D341Med (cell line): ENCODE results near the gene FKBP9.
A peak's percentile ranks its signal among the peaks of the same experiment; 100 is the strongest.
"Not testable (repeated sequence)": the region's sequence is repeated elsewhere in the genome, so short reads cannot be mapped to it uniquely, and the experiment has no call there.

Experiments
- DNase-seq: peaks from one replicate; pipeline ENCODE4 v3.0.0; 2012; ENCODE audit warnings: low spot score

FKBP9 gene, protein sequence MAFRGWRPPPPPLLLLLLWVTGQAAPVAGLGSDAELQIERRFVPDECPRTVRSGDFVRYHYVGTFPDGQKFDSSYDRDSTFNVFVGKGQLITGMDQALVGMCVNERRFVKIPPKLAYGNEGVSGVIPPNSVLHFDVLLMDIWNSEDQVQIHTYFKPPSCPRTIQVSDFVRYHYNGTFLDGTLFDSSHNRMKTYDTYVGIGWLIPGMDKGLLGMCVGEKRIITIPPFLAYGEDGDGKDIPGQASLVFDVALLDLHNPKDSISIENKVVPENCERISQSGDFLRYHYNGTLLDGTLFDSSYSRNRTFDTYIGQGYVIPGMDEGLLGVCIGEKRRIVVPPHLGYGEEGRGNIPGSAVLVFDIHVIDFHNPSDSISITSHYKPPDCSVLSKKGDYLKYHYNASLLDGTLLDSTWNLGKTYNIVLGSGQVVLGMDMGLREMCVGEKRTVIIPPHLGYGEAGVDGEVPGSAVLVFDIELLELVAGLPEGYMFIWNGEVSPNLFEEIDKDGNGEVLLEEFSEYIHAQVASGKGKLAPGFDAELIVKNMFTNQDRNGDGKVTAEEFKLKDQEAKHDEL

DNA sequence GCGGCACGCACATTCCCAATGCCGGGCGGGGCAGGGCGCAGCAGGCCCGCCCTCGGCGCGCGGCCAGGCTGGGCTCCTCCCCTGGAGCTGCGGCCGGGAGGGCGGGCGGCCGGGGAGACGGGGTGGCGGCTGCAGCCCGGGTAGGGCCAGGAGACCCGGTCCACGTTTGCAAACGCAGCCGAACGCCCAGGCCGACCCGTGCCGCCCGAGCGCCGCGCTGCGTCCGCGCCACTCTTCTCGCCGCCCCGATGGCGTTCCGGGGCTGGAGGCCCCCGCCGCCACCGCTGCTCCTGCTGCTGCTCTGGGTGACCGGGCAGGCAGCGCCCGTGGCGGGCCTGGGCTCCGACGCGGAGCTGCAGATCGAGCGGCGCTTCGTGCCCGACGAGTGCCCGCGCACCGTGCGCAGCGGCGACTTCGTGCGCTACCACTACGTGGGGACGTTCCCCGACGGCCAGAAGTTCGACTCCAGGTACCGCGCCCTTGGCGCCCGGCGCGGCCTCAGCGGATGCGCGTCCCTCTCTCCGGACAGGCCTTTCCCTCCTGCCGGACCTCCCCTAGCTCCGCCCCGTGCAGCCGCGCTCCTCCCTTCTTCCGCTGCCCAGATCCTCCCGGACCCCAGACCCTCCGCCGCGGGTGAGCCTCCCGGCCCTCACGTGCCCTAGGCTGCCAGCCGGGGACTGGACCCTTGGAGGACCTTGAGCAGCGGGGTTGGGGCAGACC, at the start of gene FKBP9:
Gene FKBP9, plus strand, starts transcription at position 115 of the 720 bp plus-strand sequence. Its CDS starts 134 bp downstream, at position 249.
- DNase-seq, result peak; percentile 96

DNA sequence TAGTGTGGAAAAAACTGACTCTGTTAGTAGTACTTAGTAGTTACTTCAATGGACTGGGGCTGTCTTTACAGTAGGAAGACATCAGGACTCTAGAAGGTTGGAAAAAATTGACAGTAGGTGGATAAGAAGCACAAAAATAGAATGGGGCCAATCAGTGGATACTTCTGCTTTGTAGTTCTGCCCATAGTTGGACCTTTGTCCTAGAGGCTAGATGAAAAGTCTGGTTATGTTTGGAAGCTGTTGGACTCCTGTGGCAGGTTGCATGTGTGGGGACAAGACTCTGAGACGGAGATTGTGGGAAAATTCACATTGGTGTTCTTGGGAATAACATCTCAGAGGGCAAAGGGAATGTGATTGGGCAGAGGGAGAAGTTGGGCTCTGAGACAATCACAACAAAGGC, 47.0 kb upstream of the FKBP9 start:
- DNase-seq, result no peak

DNA sequence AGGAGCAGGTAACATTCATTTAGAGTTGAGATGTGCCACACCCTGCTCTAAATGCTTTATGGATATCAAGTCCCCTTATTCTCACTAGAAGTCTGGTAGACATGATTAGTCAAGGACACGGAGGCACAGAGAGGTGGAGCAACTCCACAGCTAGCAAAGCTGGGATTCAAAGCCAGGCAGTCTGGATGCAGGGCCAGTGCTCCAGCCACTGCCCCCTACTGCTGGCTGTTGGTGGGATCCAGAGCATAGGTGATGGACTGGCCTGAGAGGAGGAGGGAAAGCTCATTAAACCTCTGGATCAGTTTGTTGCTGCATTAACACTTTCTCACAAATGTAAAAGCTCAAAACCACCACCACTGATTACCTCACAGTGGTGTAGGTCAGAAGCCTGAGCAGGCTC, 43.1 kb upstream of the FKBP9 start:
- DNase-seq, result no peak

DNA sequence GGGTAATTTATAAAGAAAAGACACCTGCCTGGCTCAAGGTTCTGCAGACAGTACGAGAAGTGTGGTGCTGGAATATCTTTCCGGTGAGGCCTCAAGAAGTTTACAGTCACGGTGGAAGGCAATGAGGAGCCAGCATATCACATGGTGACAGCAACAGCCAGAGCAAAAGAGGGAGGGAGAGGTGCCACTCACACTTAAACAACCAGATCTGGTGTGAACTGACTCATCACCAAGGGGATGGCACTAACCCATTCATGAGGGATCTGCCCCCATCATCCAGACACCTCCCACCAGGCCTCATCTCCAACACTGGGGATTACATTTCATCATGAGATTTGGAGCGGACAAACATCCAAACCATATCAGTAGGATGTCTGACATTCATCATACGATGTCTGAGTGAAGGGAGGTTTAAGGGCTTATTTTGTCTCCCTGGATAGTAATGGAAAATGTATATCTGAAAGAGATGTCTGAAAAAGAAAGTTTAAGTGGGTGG, 42.2 kb upstream of the FKBP9 start:
- no peak for DNase-seq

DNA sequence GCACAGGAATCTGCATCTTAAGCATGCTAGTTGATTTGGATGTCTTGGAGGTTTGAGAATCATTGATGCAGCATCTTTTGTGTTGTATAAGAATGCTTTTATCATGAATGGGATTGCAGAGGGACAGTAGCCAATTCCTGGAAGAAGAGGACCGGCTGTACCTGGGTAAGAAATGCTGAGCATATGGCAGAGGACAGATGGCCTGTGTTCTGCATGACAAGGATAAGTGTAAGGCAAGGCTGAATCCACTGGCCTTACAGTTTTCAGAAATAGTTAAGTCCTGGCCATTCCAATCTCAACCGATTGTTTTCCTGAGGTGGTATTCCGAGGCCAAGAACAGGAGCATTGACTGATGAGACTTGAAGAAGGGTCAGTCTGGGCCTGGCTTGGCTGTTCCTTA, 41.2 kb upstream of the FKBP9 start:
- no peak for DNase-seq

DNA sequence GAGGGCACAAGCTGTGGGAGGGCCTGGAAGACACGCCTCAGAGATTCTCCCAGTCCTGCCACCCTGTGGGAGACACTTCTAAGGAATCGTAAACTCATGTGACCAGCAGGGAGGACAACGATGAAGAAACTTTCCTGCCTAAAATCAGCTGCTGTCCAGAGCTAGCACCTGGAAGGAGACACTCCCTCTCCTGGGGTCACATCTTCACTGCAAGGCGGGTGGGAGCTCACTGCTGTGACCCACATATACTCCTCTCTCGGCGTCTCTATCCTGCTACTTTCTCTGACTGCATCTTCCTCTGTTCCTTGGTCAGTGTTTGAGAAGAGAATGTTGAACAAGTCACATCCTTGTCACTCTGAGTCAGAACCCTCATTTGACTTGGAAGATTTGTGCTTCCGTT, 40.2 kb upstream of the FKBP9 start:
- not testable (repeated sequence) for DNase-seq

DNA sequence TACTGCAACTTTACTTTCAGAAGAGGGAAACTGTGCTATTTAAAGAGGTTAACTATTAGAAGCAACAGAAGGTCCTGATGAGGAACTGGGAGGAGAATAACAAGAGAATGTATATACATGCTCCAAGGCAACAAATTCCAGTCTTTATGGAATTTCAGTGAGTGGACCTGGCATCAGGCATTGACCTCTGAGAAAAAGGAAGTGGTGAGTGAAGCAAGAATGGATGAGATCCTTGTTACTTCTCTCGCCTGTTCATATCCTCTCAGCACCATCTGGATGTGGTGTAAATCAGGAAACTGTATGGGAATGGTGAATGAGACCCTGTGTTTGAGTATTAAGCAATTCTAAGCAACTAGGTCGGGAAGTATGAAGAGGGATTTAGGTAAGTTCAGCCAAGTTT, 35.3 kb upstream of the FKBP9 start:
- DNase-seq, result no peak

DNA sequence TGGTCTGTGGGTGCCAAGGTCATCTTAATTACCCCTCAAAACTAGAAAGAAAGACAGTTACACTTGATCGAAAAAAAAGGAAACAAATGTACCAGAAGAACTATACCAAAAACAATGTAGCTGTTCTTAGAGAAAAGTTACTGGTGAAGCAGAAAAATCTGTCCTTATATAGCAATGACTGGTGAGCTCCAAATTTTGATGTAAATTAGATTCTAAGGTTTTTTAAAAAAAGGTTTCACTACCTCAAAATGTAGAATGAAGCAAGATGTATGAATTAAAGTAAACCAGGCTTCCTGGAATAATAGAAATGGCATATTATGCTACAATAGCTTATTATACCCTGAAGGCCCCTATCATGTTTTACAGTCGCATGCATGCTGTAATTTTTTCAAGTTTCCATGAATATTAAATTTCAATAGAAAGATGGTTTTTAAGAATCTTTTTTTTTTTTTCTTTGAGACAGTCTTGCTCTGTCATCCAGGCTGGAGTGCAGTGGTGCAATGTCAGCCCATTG, 28.4 kb upstream of the FKBP9 start:
- no peak for DNase-seq

DNA sequence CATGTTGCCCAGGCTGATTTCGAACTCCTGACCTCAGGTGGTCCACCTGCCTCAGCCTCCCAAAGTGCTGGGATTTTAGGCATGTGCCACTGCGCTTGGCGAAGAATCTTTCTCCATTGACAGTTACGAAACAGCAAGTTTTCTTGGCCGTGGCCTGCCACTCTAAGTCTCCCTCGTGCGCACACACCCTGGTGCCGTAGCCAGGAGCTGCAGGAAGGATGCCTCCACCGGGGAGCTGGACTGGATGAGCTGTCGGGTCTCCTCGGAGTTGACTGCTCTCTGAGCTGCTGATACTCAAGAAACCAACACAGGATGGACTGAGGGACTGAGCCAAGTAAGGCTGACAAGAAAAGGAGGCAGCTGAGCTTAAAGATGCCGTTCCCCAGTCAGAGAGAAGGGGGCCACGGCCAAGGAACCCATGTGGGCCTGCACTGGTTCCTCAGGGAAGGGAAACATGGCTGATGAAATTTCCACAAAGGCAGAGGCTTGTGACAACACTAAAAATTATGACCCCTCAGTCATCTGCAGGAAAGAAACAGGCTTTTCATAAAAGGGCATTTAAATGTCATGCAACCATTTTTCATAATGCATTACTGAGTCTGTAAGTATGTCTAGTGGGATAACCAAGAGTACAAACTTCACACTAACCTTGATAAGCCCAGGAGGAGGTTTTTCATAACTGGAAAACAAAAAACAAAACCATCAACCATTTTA, 27.7 kb upstream of the FKBP9 start:
- DNase-seq, result no peak

DNA sequence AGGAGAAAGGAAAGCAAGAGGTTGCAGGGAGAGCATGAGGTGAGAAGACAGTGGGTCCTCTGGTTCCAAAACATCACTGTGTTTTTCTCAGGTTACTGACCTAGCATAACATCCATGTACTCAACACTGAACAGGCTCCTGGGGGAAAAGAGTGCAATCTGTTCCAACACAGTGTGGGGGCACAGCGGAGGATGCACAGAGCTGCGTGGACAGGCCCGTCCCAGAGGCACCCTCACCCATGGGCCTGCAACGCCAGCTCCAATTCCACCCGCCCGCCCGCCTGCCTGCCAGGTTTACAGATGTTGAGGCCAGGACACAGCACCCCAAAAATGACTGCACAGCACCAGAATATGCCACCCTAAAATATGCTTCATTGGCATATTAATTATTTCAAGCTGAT, 26.9 kb upstream of the FKBP9 start:
- DNase-seq, result no peak

DNA sequence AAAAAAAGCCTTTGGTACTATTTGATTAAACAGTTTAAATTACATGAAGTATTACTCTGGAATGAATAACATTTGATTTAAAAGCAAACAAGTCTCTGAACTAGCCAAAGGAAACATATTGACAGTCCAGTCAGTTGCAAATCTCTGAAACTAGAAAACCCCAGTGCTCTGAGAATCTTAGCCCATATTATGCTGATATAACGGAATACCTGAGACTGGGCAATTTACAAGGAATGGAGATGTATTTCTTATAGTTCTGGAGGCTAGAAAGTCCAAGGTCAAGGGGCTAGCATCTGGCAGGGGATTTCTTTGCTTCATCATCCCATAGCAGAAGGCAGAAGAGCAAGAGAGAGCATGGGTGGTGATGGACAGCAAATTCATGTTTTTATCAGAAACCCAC, 21.7 kb upstream of the FKBP9 start:
- DNase-seq, result no peak

DNA sequence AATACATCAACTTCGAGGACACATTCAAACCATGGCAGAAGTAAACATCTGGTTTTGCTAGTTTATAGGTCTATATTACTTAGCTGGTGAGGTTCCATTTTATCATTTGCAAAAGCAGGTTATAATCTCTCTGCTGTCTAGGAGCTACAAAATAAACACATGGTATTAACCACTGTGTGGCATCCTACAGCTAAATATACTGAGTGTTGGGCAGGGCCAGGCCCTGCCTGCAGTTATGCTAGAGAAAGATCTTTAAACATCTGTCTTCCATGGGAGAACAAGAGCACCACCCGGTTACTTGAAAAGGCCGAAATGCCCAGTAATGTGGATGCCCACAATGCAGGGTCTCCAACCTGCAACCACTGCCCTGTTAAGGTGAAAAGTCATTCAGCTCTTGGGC, 20.6 kb upstream of the FKBP9 start:
- DNase-seq, result no peak

DNA sequence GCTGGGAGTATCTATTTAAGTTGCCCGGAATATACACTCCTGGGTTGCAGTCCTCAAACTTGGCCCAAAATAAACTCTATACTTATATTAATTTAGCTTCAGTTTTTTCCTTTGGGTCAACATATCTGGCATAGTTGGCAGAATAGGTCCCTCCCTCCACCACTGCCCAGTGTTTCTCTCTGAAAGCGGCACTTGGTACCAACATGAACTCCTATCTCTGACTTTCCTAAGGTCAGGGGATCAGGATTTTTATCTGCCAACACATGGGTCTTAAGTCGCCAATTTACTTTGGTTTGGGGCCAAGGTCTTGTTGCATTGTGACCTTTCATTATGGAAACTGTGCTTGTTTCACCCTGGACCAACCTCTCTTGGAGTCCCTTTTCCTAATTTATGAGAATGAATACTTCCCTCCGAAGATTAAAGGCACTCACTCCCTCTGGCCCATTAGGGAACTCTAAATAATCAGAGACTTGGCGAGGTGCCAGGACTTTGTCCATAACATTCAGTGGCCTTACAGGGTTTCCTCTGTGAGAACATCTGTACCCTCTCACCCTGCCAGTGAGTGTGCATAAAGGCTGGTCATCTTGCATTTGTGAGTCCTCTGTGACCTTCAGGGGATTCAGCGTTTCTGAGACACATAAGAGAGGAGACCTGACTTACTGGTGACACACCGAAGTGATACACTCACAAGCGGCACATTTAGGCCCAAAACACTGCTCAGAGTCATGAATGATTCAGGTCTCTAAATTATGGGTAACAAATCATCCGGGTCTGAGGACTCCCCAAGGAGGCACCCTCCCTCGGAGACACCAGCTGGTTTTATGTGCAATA, 19.7 kb upstream of the FKBP9 start:
- no peak for DNase-seq

DNA sequence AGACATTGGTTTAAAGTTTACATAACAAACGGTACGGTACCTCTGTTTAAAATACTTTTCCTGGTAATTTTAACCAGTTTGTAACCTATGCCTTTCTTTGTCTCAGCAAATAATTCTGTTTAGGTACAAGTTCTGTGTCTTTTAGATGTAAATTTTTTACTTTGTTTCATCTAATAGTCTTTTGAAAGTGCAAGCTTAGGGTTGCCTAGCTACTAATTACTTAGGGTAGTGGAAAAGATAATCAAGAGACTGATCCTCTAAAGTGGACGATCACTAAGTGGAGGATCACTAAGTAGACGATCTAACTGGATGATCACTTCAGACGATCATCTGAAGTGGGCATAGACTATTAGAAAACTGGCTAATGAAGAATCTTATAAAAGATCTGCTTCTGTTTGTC, 16.1 kb upstream of the FKBP9 start:
- DNase-seq, result peak; percentile 45

DNA sequence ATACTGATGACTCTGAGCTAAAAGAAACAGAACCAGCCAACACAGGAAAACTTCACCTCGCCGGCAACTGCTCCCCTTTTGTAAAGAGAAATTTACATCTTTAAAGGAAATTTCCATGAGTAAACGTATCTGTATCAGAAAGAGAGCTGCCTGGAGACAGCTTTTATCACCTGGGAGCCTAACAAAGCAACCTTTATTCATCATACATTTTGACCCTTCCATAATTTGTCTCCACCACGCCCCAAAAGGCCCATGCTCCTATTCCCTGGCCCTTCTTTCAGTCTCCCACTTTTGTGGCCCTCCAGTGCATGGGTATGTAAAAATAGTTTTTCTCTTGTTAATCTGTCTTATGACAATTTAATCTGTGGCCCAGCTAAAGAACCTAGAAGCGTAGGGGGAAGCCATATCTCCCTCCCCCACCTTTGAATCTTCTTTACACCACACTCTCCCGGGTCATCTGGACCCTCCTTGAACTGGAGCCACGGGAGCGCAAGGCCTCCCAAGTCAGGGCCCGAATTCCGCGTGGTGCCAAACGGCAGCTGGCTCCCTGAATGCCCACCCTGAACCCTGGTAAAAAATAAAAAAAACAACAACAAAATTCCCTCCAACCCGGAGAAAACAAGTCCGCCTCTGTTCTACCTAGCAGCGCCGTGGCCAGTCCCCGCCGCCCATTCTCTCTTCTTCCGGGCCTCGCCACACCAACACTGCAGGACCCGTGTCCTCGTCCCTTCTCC, 15.4 kb upstream of the FKBP9 start:
- DNase-seq, result no peak

DNA sequence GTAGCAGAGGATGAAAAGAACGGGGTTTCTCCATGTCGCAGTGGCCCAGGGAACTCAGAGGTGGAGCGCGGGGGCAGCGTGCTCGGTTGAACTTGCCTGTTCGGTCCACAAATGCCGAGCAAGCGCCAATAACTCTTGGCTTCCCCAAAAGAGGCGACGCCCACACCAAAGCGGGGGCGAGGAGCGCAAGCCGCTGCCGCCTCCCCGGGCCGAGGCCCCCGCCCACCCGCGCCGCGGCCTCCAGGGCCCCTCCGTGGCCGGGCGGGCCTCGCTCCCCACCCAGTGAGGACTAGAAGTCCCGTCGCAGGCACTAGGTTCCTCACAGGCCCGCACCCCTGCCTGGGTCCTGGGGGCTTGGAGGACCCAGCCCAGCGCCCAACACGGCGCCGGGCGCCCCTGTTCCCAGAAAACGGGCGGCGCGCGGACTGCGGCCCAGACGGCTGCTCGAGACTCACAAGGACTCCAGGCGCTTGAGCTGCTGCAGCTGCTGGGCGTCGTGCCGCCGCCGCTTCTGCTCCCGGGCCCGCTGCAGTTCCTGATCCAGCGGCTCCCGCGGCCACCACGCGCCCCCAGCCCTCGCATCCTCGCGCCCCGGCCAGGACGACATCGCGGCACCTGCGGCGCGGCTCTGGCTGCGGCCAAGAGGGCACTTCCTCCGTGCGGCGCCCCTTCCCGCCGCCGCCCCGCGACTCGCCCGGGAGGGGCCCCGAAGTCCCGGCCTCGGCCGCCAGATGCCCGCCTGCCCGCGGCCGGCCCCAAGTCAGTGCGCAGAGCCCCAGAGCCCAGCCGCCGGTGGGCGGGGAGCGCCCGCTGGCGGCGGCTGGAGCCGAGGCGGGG, 14.6 kb upstream of the FKBP9 start:
- DNase-seq, result peak; percentile 94

DNA sequence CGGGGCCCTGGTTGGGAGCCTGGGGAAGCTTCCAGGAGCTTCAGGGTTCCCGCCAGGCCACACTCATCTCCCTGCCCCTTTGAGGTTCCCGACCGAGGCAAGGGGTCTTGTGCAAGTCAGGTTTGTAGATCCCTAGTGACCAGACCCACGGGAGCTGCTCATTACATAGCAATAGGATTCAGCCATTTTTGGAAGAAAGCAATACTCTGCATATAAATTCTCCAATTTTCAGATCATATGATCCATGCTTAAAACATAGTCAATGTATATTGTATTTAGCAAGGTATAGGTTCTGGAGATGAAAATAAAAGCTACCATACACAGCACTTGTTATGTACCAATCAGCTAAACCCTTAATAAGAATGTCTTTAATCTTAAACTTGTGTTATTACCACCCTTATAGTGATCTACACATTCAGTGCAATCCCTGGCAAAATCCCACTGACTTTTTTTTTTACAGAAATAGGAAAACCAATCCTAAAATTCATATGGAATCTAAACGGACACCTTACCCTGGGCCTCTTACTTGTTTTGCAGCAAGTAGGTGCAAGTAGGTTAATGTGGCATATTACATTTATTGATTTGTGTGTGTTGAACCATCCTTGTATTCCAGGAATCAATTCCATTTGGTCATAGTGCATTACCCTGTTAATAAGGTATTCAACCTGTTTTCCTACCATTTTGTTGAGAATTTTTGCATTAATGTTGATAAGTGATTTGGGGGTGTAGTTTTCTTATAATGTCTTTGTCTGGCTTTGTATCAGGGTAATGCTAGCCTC, 13.8 kb upstream of the FKBP9 start:
- no peak for DNase-seq

DNA sequence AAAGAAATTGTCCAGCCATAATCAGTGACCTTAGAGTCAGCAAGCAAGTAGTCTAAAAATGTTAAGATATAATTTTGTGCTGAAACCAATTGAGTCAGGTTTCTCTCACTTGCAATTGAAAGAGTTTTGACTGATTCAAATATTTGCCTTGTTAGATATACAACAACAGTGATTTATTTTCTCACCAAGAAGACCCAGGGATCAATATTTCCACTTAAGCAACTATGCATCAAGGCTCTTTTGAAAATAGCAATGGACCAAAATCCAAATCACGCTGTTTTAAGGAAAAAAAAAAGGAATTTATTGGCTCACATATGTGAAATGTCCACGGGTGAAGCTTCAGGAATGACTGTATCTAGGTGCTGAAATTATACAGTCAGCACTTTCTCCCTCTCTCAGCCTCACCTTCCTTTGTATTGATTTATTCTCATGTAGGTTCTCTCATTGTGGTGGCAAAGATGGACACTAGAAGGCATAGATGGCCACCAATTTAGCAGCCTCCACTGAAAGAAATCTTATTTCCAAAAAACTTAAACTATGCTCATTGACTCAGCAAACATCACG, 9.7 kb upstream of the FKBP9 start:
- DNase-seq, result no peak

DNA sequence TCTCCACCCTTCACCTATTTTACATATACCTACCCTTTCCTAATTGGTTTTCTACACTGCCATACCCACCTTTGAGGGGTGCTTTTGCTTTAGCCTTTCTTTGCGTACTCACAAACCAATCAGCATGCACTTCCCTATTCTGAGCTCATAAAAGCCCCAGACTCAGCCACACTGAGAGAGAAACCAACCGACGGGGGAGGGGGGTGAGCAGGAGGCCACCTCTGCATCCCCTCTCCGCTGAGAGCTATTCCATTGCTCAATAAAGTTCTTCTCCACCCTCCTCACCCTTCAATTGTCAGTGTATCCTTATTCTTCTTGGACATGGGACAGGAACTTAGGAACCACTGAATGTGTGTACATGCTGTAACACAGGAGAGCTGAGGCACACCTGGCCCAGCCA, 9.0 kb upstream of the FKBP9 start:
- no peak for DNase-seq
